A673 (cell line): Measurements from ENCODE around the gene PARP9. TPM values are rescaled to one million over a fixed set of nuclear protein-coding genes. Genes with fewer than 3 reads are reported as not detected.

Source experiments
- BruUV-seq: library from RNA; stranded (reverse); fragments of 400-500 nt; replicated peaks from 2 replicates; lab custom pipeline; 2021; lab: Mats Ljungman, UMichigan
- CTCF ChIA-PET: fragments of 300-600 bp; sonication (Branson Sonifier 250); formaldehyde crosslinking; loops from one replicate; lab custom pipeline; 2022; ENCODE audit warnings: antibody characterized with exemption; lab: Charles Lee
- POLR2A ChIA-PET: fragments of 300-600 bp; sonication (Branson Sonifier 250); formaldehyde crosslinking; loops from one replicate; lab custom pipeline; 2022; ENCODE audit warnings: antibody characterized with exemption; ENCODE audit not compliant: low non-redundant PET; lab: Charles Lee
- DNase-seq: peaks from one replicate; pipeline ENCODE4 v3.0.0-alpha.2; 2015; ENCODE audit warnings: low spot score
- H3K27ac ChIP-seq: fragments of 200-600 bp; sonication (generic); 2 replicates; pipeline ENCODE4 v1.5.1; 2016; ENCODE audit warnings: mixed run types, low read depth, mild to moderate bottlenecking, mixed read lengths, antibody characterized with exemption, low read length; ENCODE audit not compliant: poor library complexity, severe bottlenecking
- H3K27me3 ChIP-seq: fragments of 200-600 bp; sonication (generic); replicated peaks from 2 replicates; pipeline ENCODE4 v1.6.1; 2017; ENCODE audit warnings: mixed run types, low read depth, mild to moderate bottlenecking, mixed read lengths, antibody characterized with exemption, low read length; ENCODE audit not compliant: insufficient read depth, poor library complexity
- H3K36me3 ChIP-seq: fragments of 200-600 bp; sonication (generic); 2 replicates; pipeline ENCODE4 v1.6.1; 2016; ENCODE audit warnings: mixed run types, mild to moderate bottlenecking, mixed read lengths, antibody characterized with exemption, low read length; ENCODE audit not compliant: insufficient read depth, poor library complexity, severe bottlenecking
- H3K4me1 ChIP-seq: fragments of 200-600 bp; sonication (generic); 2 replicates; pipeline ENCODE4 v1.6.1; 2017; ENCODE audit warnings: mixed run types, mild to moderate bottlenecking, mixed read lengths, antibody characterized with exemption, low read length; ENCODE audit not compliant: insufficient read depth, poor library complexity, severe bottlenecking
- H3K4me3 ChIP-seq: fragments of 200-600 bp; sonication (generic); 2 replicates; pipeline ENCODE4 v1.5.1; 2016; ENCODE audit warnings: low read depth, mixed run types, mild to moderate bottlenecking, mixed read lengths, low read length; ENCODE audit not compliant: poor library complexity, severe bottlenecking
- H3K9me3 ChIP-seq: fragments of 200-600 bp; sonication (generic); 2 replicates; pipeline ENCODE4 v1.6.1; 2016; ENCODE audit warnings: mixed run types, low read depth, mild to moderate bottlenecking, mixed read lengths, antibody characterized with exemption, low read length; ENCODE audit not compliant: poor library complexity, severe bottlenecking
- CTCF ChIP-seq: fragments of 300-800, 200-600 bp; sonication (generic); conservative IDR thresholded peaks from 2 replicates; pipeline ENCODE4 v1.5.1; 2017; ENCODE audit warnings: low read depth, mild to moderate bottlenecking, antibody characterized with exemption, low read length, moderate library complexity, mixed read lengths
- EZH2 ChIP-seq: fragments of 200-600 bp; sonication (generic); IDR thresholded peaks from 2 replicates; pipeline ENCODE4 v1.6.1; 2017; ENCODE audit warnings: borderline replicate concordance, low read depth, mild to moderate bottlenecking, mixed read lengths, antibody characterized with exemption, low read length; ENCODE audit not compliant: poor library complexity, severe bottlenecking
- intact Hi-C: fragments of 100-400 bp; cut with micrococcal nuclease; formaldehyde crosslinking; loops from one replicate; pipeline ENCODE4 v1.10.0; 2022; ENCODE audit not compliant: unreplicated experiment
- total RNA-seq: library from RNA; stranded (reverse); gene quantifications from 2 replicates; pipeline ENCODE4 v1.2.3, GENCODE V29; 2021

Gene PARP9
- total RNA-seq, 1 experiment from 2014 or later: 10.6 TPM

DNA sequence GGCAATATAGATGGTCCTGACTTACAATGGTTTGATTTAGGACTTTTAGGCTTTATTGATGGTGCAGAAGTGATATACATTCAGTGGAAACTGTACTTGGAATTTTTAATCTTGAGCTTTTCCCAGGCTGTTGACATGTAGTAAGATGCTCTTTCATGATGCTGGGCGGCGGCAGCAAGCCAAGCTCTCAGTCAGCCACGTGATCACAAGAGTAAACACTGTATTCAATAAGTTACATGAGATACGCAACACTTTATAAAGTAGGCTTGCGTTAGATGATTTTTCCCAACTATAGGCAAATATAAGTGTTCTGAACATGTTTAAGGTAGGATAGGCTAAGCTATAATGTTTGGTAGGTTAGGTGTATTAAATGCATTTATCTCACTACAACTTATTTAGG lies 17.9 kb downstream of the PARP9 start:
- CTCF ChIA-PET: no interaction called here
- intact Hi-C loops: no loop called here

GRCh38 chr3:122538956-122539490 lies 25.1 kb downstream of the PARP9 start:
- no peak for TF ChIP-seq EZH2
- TF ChIP-seq CTCF: no peak
- H3K4me1 ChIP-seq: no peaks in the 10 kb centered on the region
- H3K27me3 ChIP-seq: no peaks in the 10 kb centered on the region
- no peaks in the 10 kb centered on the region for H3K36me3 ChIP-seq
- CTCF ChIA-PET: no interaction called here
- no peak for DNase-seq
- H3K4me3 ChIP-seq: no peak overlapping the region
- BruUV-seq: no TSS peak
- no peaks in the 10 kb centered on the region for H3K9me3 ChIP-seq
- intact Hi-C loops: no loop called here
- H3K27ac ChIP-seq: no peak overlapping the region
- POLR2A ChIA-PET: no interaction called here

More for the DNA sequence above, 17.9 kb downstream of the PARP9 start:
- Histone ChIP-seq H3K27me3 (no peaks in the 10 kb centered on the region), H3K4me1 (no peaks in the 10 kb centered on the region), H3K36me3 (no peaks in the 10 kb centered on the region), H3K27ac (no peak overlapping the region), H3K9me3 (no peaks in the 10 kb centered on the region), H3K4me3 (no peak overlapping the region)
- no peak for TF ChIP-seq EZH2
- TF ChIP-seq CTCF: no peak
- no TSS peak for BruUV-seq
- POLR2A ChIA-PET: no interaction called here
- DNase-seq: no peak

DNA sequence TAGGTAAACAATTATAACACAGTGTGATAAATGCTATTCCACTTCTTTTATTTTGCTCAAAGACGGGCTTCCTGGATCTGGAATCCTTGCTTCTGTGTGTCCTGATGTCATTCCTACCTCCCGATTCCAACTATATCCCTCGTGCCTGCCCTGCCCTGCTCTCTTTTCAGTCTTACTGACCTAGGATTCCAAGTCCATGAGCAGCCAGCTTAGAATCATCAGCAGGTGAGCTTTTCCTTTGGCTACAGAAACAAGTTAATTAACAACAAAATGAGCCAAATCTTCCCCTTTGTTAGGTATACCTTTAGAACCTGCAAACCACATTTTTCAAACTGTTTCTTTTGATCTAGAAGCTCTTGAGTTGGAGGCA lies 27.5 kb downstream of the PARP9 start:
- BruUV-seq: no TSS peak
- no peaks in the 10 kb centered on the region for H3K36me3 ChIP-seq
- no peak overlapping the region for H3K4me3 ChIP-seq
- ChIA-PET POLR2A (no interaction called here), CTCF (no interaction called here)
- no peak for TF ChIP-seq EZH2
- no peak for TF ChIP-seq CTCF
- no peak for DNase-seq
- intact Hi-C loops: no loop called here
- no peaks in the 10 kb centered on the region for H3K9me3 ChIP-seq
- H3K4me1 ChIP-seq: no peaks in the 10 kb centered on the region
- no peaks in the 10 kb centered on the region for H3K27me3 ChIP-seq
- H3K27ac ChIP-seq: no peak overlapping the region
